HG03039 (cell line): ENCODE data around the gene ABLIM1.

Experiments
- ATAC-seq: cut with Tn5 transposase; IDR thresholded peaks from one replicate; pipeline ENCODE4 v1.9.1; 2021; ENCODE audit warnings: mild to moderate bottlenecking, moderate library complexity; ENCODE audit not compliant: unreplicated experiment

The ABLIM1 gene

DNA sequence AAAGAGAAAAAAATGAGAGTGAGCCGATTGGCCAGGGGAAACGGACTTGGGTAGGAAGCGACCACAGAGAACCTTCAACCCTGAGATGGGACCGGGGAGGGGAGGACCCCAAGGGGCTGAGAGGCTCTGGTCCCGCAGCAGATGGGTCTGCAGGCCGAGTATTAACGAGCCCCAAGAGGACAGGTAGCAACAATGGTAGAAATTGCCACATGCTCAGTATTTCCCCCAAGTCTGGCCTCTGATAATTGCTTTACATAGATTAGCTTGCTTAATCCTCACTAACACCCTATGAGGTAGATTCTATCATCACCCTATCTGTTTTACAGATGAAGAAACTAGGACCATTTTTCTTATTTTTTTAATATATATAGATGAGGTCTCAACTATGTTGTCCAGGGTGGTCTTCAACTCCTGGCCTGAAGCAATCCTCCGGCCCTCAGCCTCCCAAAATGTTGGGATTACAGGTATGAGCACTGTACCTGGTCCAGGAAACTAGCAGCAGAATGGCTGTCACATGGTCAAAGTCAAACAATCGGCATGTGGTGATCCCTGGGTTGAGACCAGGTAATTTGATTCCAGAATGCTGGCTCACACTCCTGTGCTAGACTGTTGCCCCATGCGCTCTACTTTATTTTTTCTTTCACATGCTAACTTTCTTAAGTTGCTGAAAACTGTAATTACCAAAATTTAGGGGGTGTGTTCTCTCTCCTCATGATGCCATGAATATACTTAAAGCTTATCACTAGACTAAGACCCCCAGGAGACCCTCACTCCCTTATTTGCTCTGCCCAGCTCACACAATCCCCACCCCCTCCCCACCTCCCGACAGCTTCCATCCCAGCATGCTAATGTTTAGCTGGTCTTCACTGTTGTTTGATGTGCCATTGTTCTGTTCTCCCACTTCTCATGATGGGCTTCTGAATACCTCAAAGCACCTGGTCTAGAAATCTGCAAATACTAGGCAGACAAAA, 185.9 kb downstream of the ABLIM1 start:
- no peak for ATAC-seq

DNA sequence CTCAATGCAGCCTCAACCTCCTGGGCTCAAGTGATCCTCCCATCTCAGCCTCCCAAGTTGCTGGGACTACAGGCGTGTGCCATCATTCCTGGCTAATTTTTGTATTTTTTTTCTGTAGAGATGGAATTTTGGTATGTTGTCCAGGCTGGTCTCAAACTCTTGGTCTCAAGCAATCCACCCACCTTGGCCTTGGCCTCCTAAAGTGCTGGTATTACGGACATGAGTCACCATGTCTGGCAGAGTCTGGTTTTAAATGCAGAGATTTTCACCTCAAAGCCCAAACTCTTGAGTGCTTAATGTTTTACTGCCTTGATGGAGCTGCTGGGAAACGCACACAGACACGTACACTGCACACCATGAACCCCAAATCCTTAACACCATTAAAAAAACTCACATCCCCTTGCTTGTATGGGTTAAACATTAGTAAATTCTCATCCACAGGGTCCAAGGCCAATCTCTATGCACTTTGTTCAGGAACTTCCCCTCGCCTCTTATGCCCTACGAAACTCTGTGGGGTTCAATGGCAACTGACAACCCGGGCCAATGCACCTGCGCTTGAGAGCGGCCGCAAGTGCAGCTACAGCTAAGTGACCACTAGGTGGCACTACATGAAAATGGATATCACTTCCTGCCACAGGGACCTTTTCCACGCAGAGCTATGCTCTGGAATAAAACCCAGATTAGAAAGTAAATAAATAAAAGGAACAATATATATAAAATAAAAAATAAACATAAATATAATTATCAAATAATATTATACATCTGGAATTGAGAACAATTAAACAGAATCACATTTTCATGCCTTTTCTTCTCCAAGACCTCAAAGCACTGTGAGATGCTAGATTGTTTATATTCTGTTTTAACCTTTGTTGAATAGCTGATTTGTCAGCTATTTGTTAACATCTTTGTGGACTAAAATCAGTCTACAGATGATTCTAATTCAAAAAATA, 186.8 kb downstream of the ABLIM1 start:
- peak; percentile 84 for ATAC-seq

DNA sequence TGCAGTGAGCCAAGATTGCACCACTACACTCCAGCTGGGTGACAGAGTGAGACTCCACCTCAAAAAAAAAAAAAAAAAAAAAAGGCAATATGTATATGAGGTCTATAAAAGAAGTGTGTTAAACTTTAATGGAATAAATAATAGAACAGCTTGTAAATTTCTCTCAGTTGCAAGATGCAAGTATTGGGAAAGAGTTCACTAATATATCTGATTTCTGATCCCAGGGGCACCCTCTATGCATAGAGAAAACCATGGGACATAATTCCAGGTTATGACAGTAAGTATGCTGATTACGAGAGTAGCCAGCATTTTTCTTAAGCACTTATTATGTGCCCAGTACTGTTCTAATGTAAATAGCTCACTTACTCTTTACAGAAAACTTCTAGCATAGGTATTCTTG, 187.7 kb downstream of the ABLIM1 start:
- no peak for ATAC-seq

DNA sequence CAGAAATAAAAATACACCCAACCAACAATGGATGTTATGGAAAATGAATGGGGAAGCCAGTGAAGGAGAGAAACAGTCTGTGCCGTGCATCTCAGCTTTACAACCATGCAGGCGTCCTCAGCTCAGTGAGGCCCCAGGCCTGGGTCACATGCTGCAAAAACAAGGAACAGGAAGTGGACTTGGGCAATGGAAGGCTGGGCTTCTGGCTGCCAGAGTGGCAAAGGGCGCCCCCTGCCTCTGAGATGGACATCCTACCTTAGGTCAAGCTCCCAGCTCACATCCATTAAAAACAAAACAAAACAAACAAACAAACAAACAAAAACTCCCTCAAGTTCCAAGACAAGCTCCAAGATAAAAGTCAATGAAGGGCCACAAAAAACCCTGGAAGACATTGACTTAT, 199.1 kb downstream of the ABLIM1 start:
- ATAC-seq = no peak

- no peak for ATAC-seq
Observed at GRCh38 chr10:114458216-114458920, 199.7 kb downstream of the ABLIM1 start.

- ATAC-seq = no peak
Observed at GRCh38 chr10:114453576-114453975, 204.5 kb downstream of the ABLIM1 start.

DNA sequence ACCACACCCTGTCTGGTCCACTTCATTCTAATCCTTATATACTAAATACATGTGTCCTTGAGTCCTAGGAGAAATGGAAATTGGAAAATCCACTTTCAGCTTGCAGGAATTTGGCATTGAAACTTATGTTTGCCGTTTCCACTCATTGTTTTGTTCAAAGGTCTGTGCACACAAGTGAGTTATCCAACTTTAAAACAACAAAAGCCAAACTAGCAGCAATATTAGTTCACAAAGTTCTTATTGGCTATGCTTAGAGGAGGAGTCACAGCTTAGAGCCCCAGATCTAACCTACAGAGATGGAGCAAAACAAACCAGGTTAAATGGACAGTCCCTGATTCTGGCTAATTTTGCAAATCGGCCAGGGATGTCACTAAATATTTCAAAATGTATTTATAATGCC, 209.2 kb downstream of the ABLIM1 start:
- ATAC-seq = no peak

DNA sequence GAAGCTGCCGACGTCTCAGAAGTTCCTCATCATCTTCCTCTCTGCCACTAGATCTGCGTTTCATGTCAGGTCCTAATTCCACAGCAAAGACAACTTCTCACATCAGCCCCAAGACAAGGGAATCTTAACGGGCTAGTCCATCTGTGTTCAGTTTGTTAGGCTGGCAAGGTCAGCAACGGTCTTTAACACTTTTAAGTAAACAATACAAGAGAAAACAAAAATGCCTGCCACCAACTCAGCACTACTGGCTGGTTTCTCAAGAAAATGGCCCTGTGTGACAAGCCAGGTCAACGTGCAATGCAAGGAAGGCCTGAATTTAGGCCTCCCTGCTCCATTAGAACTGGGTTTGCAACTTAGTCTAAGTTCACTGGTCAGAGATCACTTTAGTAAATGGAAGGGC, 212.7 kb downstream of the ABLIM1 start:
- no peak for ATAC-seq

DNA sequence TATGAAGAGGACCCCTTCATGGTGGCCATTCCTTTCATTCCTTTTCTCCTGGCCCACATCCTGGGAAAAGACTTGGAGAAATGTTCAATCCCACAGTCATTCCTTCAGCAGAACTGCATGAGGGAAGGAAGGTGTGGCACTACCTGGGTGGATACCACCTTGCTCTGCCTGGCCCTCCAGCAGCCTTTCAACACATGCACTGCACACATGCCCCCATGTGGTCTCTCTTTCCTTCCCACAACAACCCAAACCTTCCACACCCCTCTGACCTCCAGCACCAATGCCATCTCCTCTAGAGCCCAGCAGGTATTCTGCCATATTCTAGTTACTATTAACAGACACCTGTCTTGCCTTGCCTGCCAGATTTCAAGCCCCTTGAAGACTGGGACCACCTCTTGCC, 213.3 kb downstream of the ABLIM1 start:
- no peak for ATAC-seq

- no peak for ATAC-seq
Observed at GRCh38 chr10:114442091-114442630, 215.9 kb downstream of the ABLIM1 start.

DNA sequence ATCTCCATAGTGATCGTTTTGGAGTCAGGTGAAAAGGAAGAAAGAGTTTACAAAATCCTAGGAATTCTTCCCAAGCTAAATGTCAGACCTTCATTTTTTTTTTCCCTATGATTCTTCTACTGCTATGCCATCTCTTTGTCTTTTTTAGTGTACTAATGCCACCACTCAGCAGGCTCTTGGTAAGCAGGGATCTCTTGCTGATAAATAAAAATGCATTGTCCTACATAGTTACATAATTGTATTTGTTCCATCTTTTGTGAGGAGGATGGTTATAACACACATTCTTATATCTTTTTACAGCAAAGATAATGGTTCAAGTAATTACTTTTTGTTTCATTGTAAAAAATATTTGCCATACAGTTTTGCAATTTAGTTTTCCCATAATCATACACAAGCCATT, 217.0 kb downstream of the ABLIM1 start:
- ATAC-seq = no peak

- ATAC-seq = no peak
Observed at GRCh38 chr10:114437473-114438292, 220.4 kb downstream of the ABLIM1 start.

- ATAC-seq = no peak
Observed at GRCh38 chr10:114436941-114437340, 221.1 kb downstream of the ABLIM1 start.

DNA sequence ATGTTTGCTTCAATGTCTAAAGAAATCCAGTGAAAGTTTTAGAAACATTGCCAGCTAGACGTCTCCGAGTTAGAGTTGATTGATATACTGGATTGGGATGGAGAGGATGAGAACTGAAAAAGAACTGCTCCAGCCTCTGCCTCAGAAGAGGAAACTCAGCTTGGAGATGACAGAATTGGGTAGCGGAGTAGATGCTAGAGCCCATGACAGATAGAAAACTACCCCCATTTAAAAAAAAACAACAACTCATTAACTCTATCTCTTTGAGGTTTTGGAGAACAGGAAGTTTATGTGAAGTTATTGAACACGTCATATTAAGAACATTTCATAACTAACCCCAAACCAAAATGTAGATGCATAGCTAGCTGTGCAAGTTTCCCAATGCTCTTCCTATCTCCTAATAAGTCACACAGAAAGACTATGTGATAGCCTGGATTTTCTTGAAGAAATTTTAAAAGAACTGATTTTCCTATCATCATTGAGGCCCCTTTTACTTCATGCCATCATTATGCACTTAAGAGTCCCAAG, 225.4 kb downstream of the ABLIM1 start:
- no peak for ATAC-seq

- ATAC-seq = no peak
Observed at GRCh38 chr10:114431414-114432135, 226.5 kb downstream of the ABLIM1 start.

GRCh38 chr10:114430688-114431413, 227.2 kb downstream of the ABLIM1 start:
- ATAC-seq = no peak

GRCh38 chr10:114429581-114430335, 228.3 kb downstream of the ABLIM1 start:
- ATAC-seq = no peak
